ENCODE measurements around the gene OTUB1. TPM values are rescaled to one million over a fixed set of nuclear protein-coding genes. Genes with fewer than 3 reads are reported as not detected.

OTUB1 gene
- total and polyA plus RNA-seq, 2 of the 13 experiments (the other 11 are each of a cell fraction or from before 2014, with no cell fraction given): 58.8 to 130 TPM

GRCh38 chr11:63974259-63975143 is 11.7 kb upstream of the OTUB1 start, which contains the start of gene COX8A (continued):
- TF ChIP-seq YEATS4 (CRISPR knock-in tag; IDR thresholded peaks at IDR 0.05; ENCODE audit: borderline replicate concordance): peak; percentile 88
- TF ChIP-seq BHLHE40 (IDR thresholded peaks at IDR 0.05; ENCODE audit: low read length): no peak
- TF ChIP-seq, protein P1, sequence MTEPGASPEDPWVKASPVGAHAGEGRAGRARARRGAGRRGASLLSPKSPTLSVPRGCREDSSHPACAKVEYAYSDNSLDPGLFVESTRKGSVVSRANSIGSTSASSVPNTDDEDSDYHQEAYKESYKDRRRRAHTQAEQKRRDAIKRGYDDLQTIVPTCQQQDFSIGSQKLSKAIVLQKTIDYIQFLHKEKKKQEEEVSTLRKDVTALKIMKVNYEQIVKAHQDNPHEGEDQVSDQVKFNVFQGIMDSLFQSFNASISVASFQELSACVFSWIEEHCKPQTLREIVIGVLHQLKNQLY (CRISPR knock-in tag; IDR thresholded peaks at IDR 0.05): peak; percentile 38; the same call in 1 of the 2 replicates
- TF ChIP-seq ZFP82 (CRISPR knock-in tag; IDR thresholded peaks at IDR 0.05; ENCODE audit: borderline replicate concordance): peak; percentile 47; the same call in 1 of the 2 replicates
- TF ChIP-seq MTF2 (CRISPR knock-in tag; IDR thresholded peaks at IDR 0.05; ENCODE audit: borderline replicate concordance): no peak
- TF ChIP-seq PITX1 (CRISPR knock-in tag; IDR thresholded peaks at IDR 0.05): peak; percentile 82
- TF ChIP-seq MTA1 (CRISPR knock-in tag; IDR thresholded peaks at IDR 0.05; ENCODE audit: borderline replicate concordance): peak; percentile 56; the same call in 1 of the 2 replicates
- no peak for TF ChIP-seq ZNF136 (CRISPR knock-in tag; IDR thresholded peaks at IDR 0.05; ENCODE audit: low read depth)
- TF ChIP-seq ZNF253 (CRISPR knock-in tag; IDR thresholded peaks at IDR 0.05; ENCODE audit: borderline replicate concordance): no peak
- TF ChIP-seq ATAD3A (CRISPR knock-in tag; IDR thresholded peaks at IDR 0.05): no peak
- TF ChIP-seq ZBTB4 (CRISPR knock-in tag; IDR thresholded peaks at IDR 0.05; ENCODE audit: borderline replicate concordance): no peak
- no peak for TF ChIP-seq ZNF609 (CRISPR knock-in tag; IDR thresholded peaks at IDR 0.05; ENCODE audit: borderline replicate concordance)
- no peak for TF ChIP-seq TRAFD1 (CRISPR knock-in tag; IDR thresholded peaks at IDR 0.05; ENCODE audit: borderline replicate concordance)
- TF ChIP-seq DPF2 (CRISPR knock-in tag; IDR thresholded peaks at IDR 0.05; ENCODE audit: borderline replicate concordance, low read depth): no peak
- TF ChIP-seq GTF2F1 (IDR thresholded peaks at IDR 0.05; ENCODE audit: low read length): no peak
- no peak for TF ChIP-seq ZNF841 (CRISPR knock-in tag; IDR thresholded peaks at IDR 0.05; ENCODE audit: borderline replicate concordance)
- no peak for TF ChIP-seq ZNF205 (CRISPR knock-in tag; IDR thresholded peaks at IDR 0.05)
- peak; percentile 98 for TF ChIP-seq GABPB1 (CRISPR knock-in tag; IDR thresholded peaks at IDR 0.05)
